NCI-H2081 (cell line): ENCODE data around the gene ARHGAP8.

Source experiments
- DNase-seq, 2 experiments: peaks; one replicate each; lab custom pipeline; 2025; lab: John Stamatoyannopoulos, UW

The ARHGAP8 gene

GRCh38 chr22:44907765-44908737, 155.7 kb downstream of the ARHGAP8 start:
- DNase-seq = no peak

GRCh38 chr22:44909241-44909640, 156.9 kb downstream of the ARHGAP8 start:
- no peak for DNase-seq
